HEK293T (cell line): ENCODE data around the gene TPTE2.
"Not testable (repeated sequence)": the region's sequence is repeated elsewhere in the genome, so short reads cannot be mapped to it uniquely, and the experiment has no call there.

Experiments
- CTCF ChIA-PET: fragments of 350-600 bp; formaldehyde crosslinking; extraction: SDS; loops from one replicate; lab custom pipeline; 2021; ENCODE audit warnings: antibody characterized with exemption, inconsistent platforms; lab: Yijun Ruan, JAX
- POLR2A ChIA-PET: fragments of 350-600 bp; formaldehyde crosslinking; extraction: SDS; loops from one replicate; lab custom pipeline; 2020; ENCODE audit warnings: antibody characterized with exemption, inconsistent platforms; lab: Yijun Ruan, JAX
- DNase-seq: peaks from one replicate; pipeline ENCODE4 v3.0.0; 2012; ENCODE audit warnings: mixed read lengths; ENCODE audit errors: extremely low spot score
- ARNT ChIP-seq: fragments of 450-650 bp; IDR thresholded peaks from 2 replicates; pipeline ENCODE4 v1.6.1; 2017; ENCODE audit warnings: mild to moderate bottlenecking
- BHLHE40 ChIP-seq: fragments of 450-650 bp; IDR thresholded peaks from 2 replicates; pipeline ENCODE4 v1.6.1; 2016; ENCODE audit warnings: mild to moderate bottlenecking, moderate library complexity, borderline replicate concordance
- CTBP1 ChIP-seq: fragments of 450-650 bp; IDR thresholded peaks from 2 replicates; pipeline ENCODE4 v1.6.1; 2016; ENCODE audit warnings: borderline replicate concordance
- ELF4 ChIP-seq: fragments of 450-650 bp; IDR thresholded peaks from 2 replicates; pipeline ENCODE4 v1.6.1; 2017; ENCODE audit warnings: antibody characterized with exemption
- FOXA1 ChIP-seq: fragments of 450-650 bp; IDR thresholded peaks from 2 replicates; pipeline ENCODE4 v1.6.1; 2016; ENCODE audit warnings: mild to moderate bottlenecking
- FOXK2 ChIP-seq: fragments of 450-650 bp; IDR thresholded peaks from 2 replicates; pipeline ENCODE4 v1.6.1; 2016; ENCODE audit warnings: mild to moderate bottlenecking
- FOXM1 ChIP-seq: fragments of 450-650 bp; IDR thresholded peaks from 2 replicates; pipeline ENCODE4 v1.6.1; 2017; ENCODE audit warnings: mild to moderate bottlenecking, borderline replicate concordance
- HDGF ChIP-seq: fragments of 450-650 bp; IDR thresholded peaks from 2 replicates; pipeline ENCODE4 v1.6.1; 2017; ENCODE audit warnings: antibody characterized with exemption, borderline replicate concordance
- L3MBTL2 ChIP-seq: fragments of 450-650 bp; conservative IDR thresholded peaks from 2 replicates; pipeline ENCODE4 v1.6.1; 2016; ENCODE audit warnings: mild to moderate bottlenecking
- LEF1 ChIP-seq: fragments of 450-650 bp; IDR thresholded peaks from 2 replicates; pipeline ENCODE4 v1.6.1; 2017; ENCODE audit warnings: mild to moderate bottlenecking, borderline replicate concordance
- NFRKB ChIP-seq: fragments of 450-650 bp; IDR thresholded peaks from 2 replicates; pipeline ENCODE4 v1.6.1; 2016; ENCODE audit warnings: mild to moderate bottlenecking, moderate library complexity
- PKNOX1 ChIP-seq: fragments of 450-650 bp; IDR thresholded peaks from 2 replicates; pipeline ENCODE4 v1.6.1; 2016
- SP1 ChIP-seq: fragments of 450-650 bp; IDR thresholded peaks from 2 replicates; pipeline ENCODE4 v1.6.1; 2017
- SUZ12 ChIP-seq: fragments of 450-650 bp; IDR thresholded peaks from 2 replicates; pipeline ENCODE4 v1.6.1; 2016; ENCODE audit warnings: mild to moderate bottlenecking
- TARDBP ChIP-seq: fragments of 450-650 bp; IDR thresholded peaks from 2 replicates; pipeline ENCODE4 v1.6.1; 2016
- ZNF384 ChIP-seq: fragments of 450-650 bp; IDR thresholded peaks from 2 replicates; pipeline ENCODE4 v1.6.1; 2016

Gene TPTE2

GRCh38 chr13:19561127-19561582 is at the start of gene TPTE2:
TSS of gene TPTE2 (minus strand) at chr13:19561532. CDS start at chr13:19503234, 58,298 bp downstream.
- DNase-seq, CTCF ChIA-PET, POLR2A ChIA-PET: not testable (repeated sequence)

GRCh38 chr13:19607523-19608078 is 46.3 kb upstream of the TPTE2 start:
- TF ChIP-seq BHLHE40 = no peak
- no peak for TF ChIP-seq HDGF
- TF ChIP-seq TARDBP = no peak
- no peak for TF ChIP-seq ZNF384
- TF ChIP-seq PKNOX1 = no peak
- no peak for TF ChIP-seq FOXK2
- no peak for DNase-seq
- ChIA-PET POLR2A (no interaction called here), CTCF (no interaction called here)

- TF ChIP-seq FOXM1 (no peak), ELF4 (no peak), HDGF (no peak), ARNT (no peak), L3MBTL2 (no peak), BHLHE40 (no peak), ZNF384 (no peak), FOXA1 (no peak), CTBP1 (no peak), TARDBP (no peak), NFRKB (no peak), SP1 (no peak), LEF1 (no peak), FOXK2 (no peak), PKNOX1 (no peak), SUZ12 (no peak)
- POLR2A ChIA-PET = no interaction called here
- CTCF ChIA-PET = no interaction called here
- no peak for DNase-seq
These were observed 45.4 kb upstream of the TPTE2 start for GRCh38 chr13:19606737-19607136.

GRCh38 chr13:19606152-19606551 is 44.8 kb upstream of the TPTE2 start:
- no peak for DNase-seq
- CTCF ChIA-PET = no interaction called here
- no peak for TF ChIP-seq TARDBP
- no peak for TF ChIP-seq NFRKB
- no peak for TF ChIP-seq SP1
- TF ChIP-seq LEF1 = no peak
- TF ChIP-seq BHLHE40 = no peak
- no peak for TF ChIP-seq SUZ12
- no peak for TF ChIP-seq ELF4
- no peak for TF ChIP-seq FOXK2
- no peak for TF ChIP-seq ZNF384
- TF ChIP-seq ARNT = no peak
- TF ChIP-seq HDGF = no peak
- TF ChIP-seq PKNOX1 = no peak
- POLR2A ChIA-PET = no interaction called here

GRCh38 chr13:19605161-19605955 is 44.0 kb upstream of the TPTE2 start:
- no peak for TF ChIP-seq PKNOX1
- TF ChIP-seq ELF4 = no peak
- no peak for TF ChIP-seq FOXK2
- TF ChIP-seq BHLHE40 = no peak
- TF ChIP-seq L3MBTL2 = no peak
- TF ChIP-seq ARNT = no peak
- TF ChIP-seq LEF1 = no peak
- TF ChIP-seq CTBP1 = no peak
- no peak for TF ChIP-seq FOXA1
- TF ChIP-seq ZNF384 = no peak
- no peak for TF ChIP-seq TARDBP
- TF ChIP-seq NFRKB = no peak
- no peak for TF ChIP-seq HDGF
- no peak for TF ChIP-seq SUZ12
- ChIA-PET CTCF (no interaction called here), POLR2A (no interaction called here)
- DNase-seq = no peak

GRCh38 chr13:19604306-19604705 is 43.0 kb upstream of the TPTE2 start:
- ChIA-PET POLR2A (interaction anchor here (0.9 kb wide), 1 partner anchor 30 kb away, joined by 3 read pairs; no protein-coding TSS in a partner anchor), CTCF (interaction anchor here (0.7 kb wide), 1 partner anchor 14 kb away, joined by 4 read pairs; no protein-coding TSS in a partner anchor)
- no peak for DNase-seq
- TF ChIP-seq HDGF = no peak
- no peak for TF ChIP-seq ELF4
- no peak for TF ChIP-seq L3MBTL2
- no peak for TF ChIP-seq BHLHE40
- TF ChIP-seq FOXK2 = no peak
- no peak for TF ChIP-seq CTBP1
- no peak for TF ChIP-seq NFRKB
- TF ChIP-seq ZNF384 = no peak
